ENCODE measurements around the gene CCNY.

The CCNY gene

GRCh38 chr10:35495521-35496119, 159.3 kb downstream of the CCNY start:
- peak; percentile 67 for ATAC-seq (ENCODE audit: low read depth)
- Mint-ChIP-seq H3K4me3 (peak overlapping the region; percentile 75), H3K36me3 (peaks cover 5% of the 10 kb centered on the region), H3K27ac (peak overlapping the region; percentile 91), H3K27me3 (no peaks in the 10 kb centered on the region), H3K9me3 (no peaks in the 10 kb centered on the region), H3K4me1 (peaks cover 68% of the 10 kb centered on the region)
- DNase-seq (ENCODE audit: low spot score in 2 of 2), result no peak

- peak overlapping the region; percentile 38 for H3K27ac Mint-ChIP-seq
- no peaks in the 10 kb centered on the region for H3K27me3 Mint-ChIP-seq
- no peaks in the 10 kb centered on the region for H3K9me3 Mint-ChIP-seq
- no peak for DNase-seq (ENCODE audit: low spot score in 2 of 2)
- ATAC-seq (ENCODE audit: low read depth), result no peak
- H3K36me3 Mint-ChIP-seq, result peaks cover 6% of the 10 kb centered on the region
- H3K4me3 Mint-ChIP-seq, result no peak overlapping the region
- peaks cover 65% of the 10 kb centered on the region for H3K4me1 Mint-ChIP-seq
These were observed 161.6 kb downstream of the CCNY start for GRCh38 chr10:35497909-35498308.

- Mint-ChIP-seq H3K4me1 (peaks cover 57% of the 10 kb centered on the region), H3K9me3 (no peaks in the 10 kb centered on the region), H3K27ac (peak overlapping the region; percentile 92), H3K4me3 (peak overlapping the region; percentile 60), H3K36me3 (peaks cover 7% of the 10 kb centered on the region), H3K27me3 (no peaks in the 10 kb centered on the region)
- ATAC-seq (ENCODE audit: low read depth) (peak; percentile 90), DNase-seq (ENCODE audit: low spot score in 2 of 2) (peak in 1 of 2 donors; percentile 22)
These were observed 162.4 kb downstream of the CCNY start for GRCh38 chr10:35498693-35499092.

GRCh38 chr10:35501923-35502322, 165.6 kb downstream of the CCNY start:
- no peaks in the 10 kb centered on the region for H3K9me3 Mint-ChIP-seq
- ATAC-seq (ENCODE audit: low read depth), result no peak
- H3K27ac Mint-ChIP-seq, result no peak overlapping the region
- H3K4me3 Mint-ChIP-seq, result no peak overlapping the region
- no peaks in the 10 kb centered on the region for H3K27me3 Mint-ChIP-seq
- no peak for DNase-seq (ENCODE audit: low spot score in 2 of 2)
- peaks cover 36% of the 10 kb centered on the region for H3K4me1 Mint-ChIP-seq
- peaks cover 7% of the 10 kb centered on the region for H3K36me3 Mint-ChIP-seq

GRCh38 chr10:35502692-35503091, 166.4 kb downstream of the CCNY start:
- ATAC-seq (ENCODE audit: low read depth), result no peak
- H3K27ac Mint-ChIP-seq, result no peak overlapping the region
- no peak overlapping the region for H3K4me3 Mint-ChIP-seq
- H3K9me3 Mint-ChIP-seq, result no peaks in the 10 kb centered on the region
- H3K27me3 Mint-ChIP-seq, result no peaks in the 10 kb centered on the region
- peaks cover 7% of the 10 kb centered on the region for H3K36me3 Mint-ChIP-seq
- peaks cover 35% of the 10 kb centered on the region for H3K4me1 Mint-ChIP-seq
- no peak for DNase-seq (ENCODE audit: low spot score in 2 of 2)

DNA sequence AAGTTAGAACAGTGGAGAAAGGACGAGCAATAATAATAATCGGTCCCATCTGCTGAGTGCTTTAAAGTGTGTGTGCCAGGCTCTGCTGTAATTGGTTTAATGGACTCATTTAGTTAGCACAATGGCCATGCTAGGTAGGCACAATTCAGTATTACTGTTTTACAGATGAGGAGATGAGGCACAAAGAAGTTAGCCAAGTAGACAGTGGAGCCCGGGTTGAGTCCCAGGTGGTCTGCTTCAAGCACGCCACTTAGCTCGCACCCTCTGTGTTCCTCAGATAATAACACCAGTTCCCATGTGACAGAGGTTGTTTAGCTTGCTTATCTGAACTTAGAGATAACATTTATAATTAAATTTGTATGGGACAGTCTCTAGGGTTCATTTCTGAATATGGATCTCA, 167.3 kb downstream of the CCNY start:
- no peak overlapping the region for H3K4me3 Mint-ChIP-seq
- no peaks in the 10 kb centered on the region for H3K27me3 Mint-ChIP-seq
- ATAC-seq (ENCODE audit: low read depth), result no peak
- no peak overlapping the region for H3K27ac Mint-ChIP-seq
- peaks cover 7% of the 10 kb centered on the region for H3K36me3 Mint-ChIP-seq
- H3K9me3 Mint-ChIP-seq, result no peaks in the 10 kb centered on the region
- peaks cover 30% of the 10 kb centered on the region for H3K4me1 Mint-ChIP-seq
- DNase-seq (ENCODE audit: low spot score in 2 of 2), result no peak

- Mint-ChIP-seq H3K36me3 (peaks cover 7% of the 10 kb centered on the region), H3K9me3 (no peaks in the 10 kb centered on the region), H3K4me1 (peaks cover 25% of the 10 kb centered on the region), H3K27ac (no peak overlapping the region), H3K4me3 (no peak overlapping the region), H3K27me3 (no peaks in the 10 kb centered on the region)
- no peak for DNase-seq (ENCODE audit: low spot score in 2 of 2)
- no peak for ATAC-seq (ENCODE audit: low read depth)
These were observed 167.8 kb downstream of the CCNY start for GRCh38 chr10:35504132-35504531.

- H3K4me1 Mint-ChIP-seq, result peaks cover 20% of the 10 kb centered on the region
- H3K4me3 Mint-ChIP-seq, result no peak overlapping the region
- DNase-seq (ENCODE audit: low spot score in 2 of 2) (no peak), ATAC-seq (ENCODE audit: low read depth) (no peak)
- H3K9me3 Mint-ChIP-seq, result no peaks in the 10 kb centered on the region
- no peaks in the 10 kb centered on the region for H3K27me3 Mint-ChIP-seq
- peaks cover 7% of the 10 kb centered on the region for H3K36me3 Mint-ChIP-seq
- H3K27ac Mint-ChIP-seq, result no peak overlapping the region
These were observed 169.0 kb downstream of the CCNY start for GRCh38 chr10:35505241-35505873.

- Mint-ChIP-seq H3K27ac (no peak overlapping the region), H3K4me1 (peaks cover 24% of the 10 kb centered on the region), H3K27me3 (no peaks in the 10 kb centered on the region), H3K9me3 (no peaks in the 10 kb centered on the region), H3K36me3 (peaks cover 11% of the 10 kb centered on the region), H3K4me3 (no peak overlapping the region)
- ATAC-seq (ENCODE audit: low read depth) (no peak), DNase-seq (ENCODE audit: low spot score in 2 of 2) (no peak)
These were observed 170.4 kb downstream of the CCNY start for GRCh38 chr10:35506741-35507140.

DNA sequence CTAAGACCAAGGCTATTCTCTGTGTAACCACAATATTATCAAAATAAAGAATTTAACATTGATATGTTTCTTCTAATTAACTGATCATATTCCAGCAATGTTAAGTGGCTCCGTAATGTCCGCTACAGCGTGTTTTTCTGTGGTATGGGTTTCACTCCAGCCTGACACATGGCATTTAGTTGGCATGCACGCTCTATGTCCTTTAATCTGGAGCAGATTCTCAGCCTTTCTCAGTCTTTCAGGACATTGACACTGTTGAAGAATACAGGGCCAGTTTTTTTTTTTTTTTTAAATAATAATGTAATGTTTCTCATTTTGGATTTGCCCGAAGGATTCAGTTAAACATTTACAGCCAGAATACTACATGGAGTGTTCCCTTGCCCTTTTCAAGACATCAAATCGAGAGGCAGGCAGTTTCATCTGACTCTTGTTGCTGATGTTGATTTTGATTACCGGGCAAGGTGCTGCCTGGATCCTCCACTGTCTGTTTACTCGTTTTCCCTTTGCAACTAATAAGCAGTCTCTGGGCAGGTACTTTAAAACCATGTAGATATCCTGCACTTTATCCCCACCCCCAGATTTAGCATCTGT, 171.3 kb downstream of the CCNY start:
- ATAC-seq (ENCODE audit: low read depth) (no peak), DNase-seq (ENCODE audit: low spot score in 2 of 2) (no peak)
- Mint-ChIP-seq H3K27me3 (no peaks in the 10 kb centered on the region), H3K4me1 (peaks cover 31% of the 10 kb centered on the region), H3K9me3 (no peaks in the 10 kb centered on the region), H3K27ac (no peak overlapping the region), H3K36me3 (peaks cover 12% of the 10 kb centered on the region), H3K4me3 (no peak overlapping the region)

DNA sequence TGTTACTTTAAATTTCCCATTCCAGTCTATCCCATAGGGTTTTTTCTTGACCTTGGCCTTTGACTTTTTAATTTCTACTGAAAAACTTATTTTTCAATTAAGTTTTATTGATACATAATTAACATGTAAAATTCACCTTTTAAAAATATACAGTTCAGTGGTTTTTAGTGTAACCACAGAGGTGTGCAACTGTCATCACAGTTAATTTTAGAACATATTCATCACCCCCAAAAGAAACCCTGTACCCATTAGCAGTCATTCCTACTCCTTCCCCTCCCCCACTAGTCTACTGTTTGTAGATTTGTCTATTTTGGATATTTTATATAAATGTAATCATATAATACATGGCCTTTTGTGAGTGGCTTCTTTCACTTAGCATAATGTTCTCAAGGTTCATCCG, 172.3 kb downstream of the CCNY start:
- peaks cover 35% of the 10 kb centered on the region for H3K4me1 Mint-ChIP-seq
- no peaks in the 10 kb centered on the region for H3K9me3 Mint-ChIP-seq
- peaks cover 10% of the 10 kb centered on the region for H3K36me3 Mint-ChIP-seq
- DNase-seq (ENCODE audit: low spot score in 2 of 2) (no peak), ATAC-seq (ENCODE audit: low read depth) (no peak)
- H3K27me3 Mint-ChIP-seq, result no peaks in the 10 kb centered on the region
- H3K4me3 Mint-ChIP-seq, result no peak overlapping the region
- no peak overlapping the region for H3K27ac Mint-ChIP-seq

DNA sequence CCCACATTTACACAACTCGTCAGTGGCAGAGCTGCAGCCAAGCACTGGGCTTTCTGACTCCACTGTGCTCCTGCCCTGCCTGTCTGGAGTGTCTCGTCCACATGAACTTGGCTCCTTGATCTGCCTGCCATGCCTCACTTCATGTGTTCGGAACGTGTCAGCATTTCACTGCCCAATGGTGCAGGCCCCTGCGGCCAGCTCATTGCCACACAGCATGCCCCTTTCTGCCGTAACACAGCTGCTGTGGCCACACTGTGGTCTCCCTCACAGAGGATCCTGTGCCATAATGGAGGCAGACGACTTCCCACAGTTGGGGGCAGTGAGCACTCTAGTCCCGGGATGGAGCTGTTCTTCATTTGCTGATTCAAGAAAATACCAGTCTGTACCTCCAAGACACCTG, 174.6 kb downstream of the CCNY start:
- ATAC-seq (ENCODE audit: low read depth), result no peak
- no peaks in the 10 kb centered on the region for H3K27me3 Mint-ChIP-seq
- peak overlapping the region; percentile 78 for H3K27ac Mint-ChIP-seq
- no peak for DNase-seq (ENCODE audit: low spot score in 2 of 2)
- H3K9me3 Mint-ChIP-seq, result no peaks in the 10 kb centered on the region
- H3K4me1 Mint-ChIP-seq, result peaks cover 47% of the 10 kb centered on the region
- peaks cover 10% of the 10 kb centered on the region for H3K36me3 Mint-ChIP-seq
- no peak overlapping the region for H3K4me3 Mint-ChIP-seq

- no peak for DNase-seq (ENCODE audit: low spot score in 2 of 2)
- Mint-ChIP-seq H3K4me1 (peaks cover 51% of the 10 kb centered on the region), H3K27ac (peak overlapping the region; percentile 10)
These were observed 175.3 kb downstream of the CCNY start for GRCh38 chr10:35511647-35512046.

GRCh38 chr10:35516102-35516670, 179.9 kb downstream of the CCNY start:
- Mint-ChIP-seq H3K4me3 (no peak overlapping the region), H3K9me3 (no peaks in the 10 kb centered on the region), H3K36me3 (peaks cover 6% of the 10 kb centered on the region), H3K27me3 (no peaks in the 10 kb centered on the region), H3K27ac (no peak overlapping the region), H3K4me1 (peaks cover 43% of the 10 kb centered on the region)
- ATAC-seq (ENCODE audit: low read depth) (no peak), DNase-seq (ENCODE audit: low spot score in 2 of 2) (no peak)

More at GRCh38 chr10:35511647-35512046, 175.3 kb downstream of the CCNY start:
- ATAC-seq (ENCODE audit: low read depth), result no peak
- no peaks in the 10 kb centered on the region for H3K9me3 Mint-ChIP-seq
- H3K36me3 Mint-ChIP-seq, result peaks cover 10% of the 10 kb centered on the region
- H3K27me3 Mint-ChIP-seq, result no peaks in the 10 kb centered on the region
- H3K4me3 Mint-ChIP-seq, result no peak overlapping the region

All from memory B cell (primary cell).